ENCODE data around the gene NUCB1. TPM values are rescaled to one million over a fixed set of nuclear protein-coding genes. Genes with fewer than 3 reads are reported as not detected.
"Not testable (repeated sequence)": the region's sequence is repeated elsewhere in the genome, so short reads cannot be mapped to it uniquely, and the experiment has no call there.

NUCB1 gene
- total RNA-seq, 1 donor: 300 TPM

- Histone ChIP-seq H3K36me3 (ENCODE audit: insufficient read depth, low read length) (peaks cover 42% of the 10 kb centered on the region), H3K9me3 (ENCODE audit: low read depth, low read length) (no peaks in the 10 kb centered on the region), H3K79me2 (ENCODE audit: insufficient read depth, low read length) (peaks cover 42% of the 10 kb centered on the region), H3K4me1 (ENCODE audit: insufficient read depth, low read length) (peaks cover 31% of the 10 kb centered on the region), H3K27ac (ENCODE audit: low read depth, low read length) (peak overlapping the region; percentile 99), H3K27me3 (ENCODE audit: insufficient read depth, low read length) (no peaks in the 10 kb centered on the region), H2AFZ (ENCODE audit: low read length) (no peak overlapping the region), H3K4me2 (ENCODE audit: insufficient read depth, low read length) (peak overlapping the region; percentile 100), H4K20me1 (ENCODE audit: insufficient read depth, low read length) (peaks cover 44% of the 10 kb centered on the region), H3K4me3 (ENCODE audit: insufficient read depth, low read length) (peak overlapping the region; percentile 90)
- DNase-seq (ENCODE audit: insufficient read length, low spot score, missing footprints): peak; percentile 95
- TF ChIP-seq CTCF (IDR thresholded peaks at IDR 0.05; ENCODE audit: extremely low read depth, low read depth, low read length): no peak
Observed at GRCh38 chr19:48872884-48873475, 27.1 kb upstream of the NUCB1 start.

- H3K79me2 ChIP-seq (ENCODE audit: insufficient read depth, low read length): peaks cover 43% of the 10 kb centered on the region
- peak; percentile 76 for DNase-seq (ENCODE audit: insufficient read length, low spot score, missing footprints)
- peaks cover 51% of the 10 kb centered on the region for H4K20me1 ChIP-seq (ENCODE audit: insufficient read depth, low read length)
- H3K9me3 ChIP-seq (ENCODE audit: low read depth, low read length): no peaks in the 10 kb centered on the region
- H3K27me3 ChIP-seq (ENCODE audit: insufficient read depth, low read length): no peaks in the 10 kb centered on the region
- H3K4me3 ChIP-seq (ENCODE audit: insufficient read depth, low read length): peak overlapping the region; percentile 90
- H3K27ac ChIP-seq (ENCODE audit: low read depth, low read length): peak overlapping the region; percentile 99
- no peak for TF ChIP-seq CTCF (IDR thresholded peaks at IDR 0.05; ENCODE audit: extremely low read depth, low read depth, low read length)
- H2AFZ ChIP-seq (ENCODE audit: low read length): no peak overlapping the region
- peaks cover 30% of the 10 kb centered on the region for H3K4me1 ChIP-seq (ENCODE audit: insufficient read depth, low read length)
- peaks cover 44% of the 10 kb centered on the region for H3K36me3 ChIP-seq (ENCODE audit: insufficient read depth, low read length)
- peak overlapping the region; percentile 100 for H3K4me2 ChIP-seq (ENCODE audit: insufficient read depth, low read length)
Observed at GRCh38 chr19:48873476-48874302, 26.4 kb upstream of the NUCB1 start.

GRCh38 chr19:48874303-48875135 lies 25.6 kb upstream of the NUCB1 start:
- DNase-seq (ENCODE audit: insufficient read length, low spot score, missing footprints): peak; percentile 60
- Histone ChIP-seq H2AFZ (ENCODE audit: low read length) (no peak overlapping the region), H3K27ac (ENCODE audit: low read depth, low read length) (peak overlapping the region; percentile 99), H3K4me1 (ENCODE audit: insufficient read depth, low read length) (peaks cover 28% of the 10 kb centered on the region), H3K4me3 (ENCODE audit: insufficient read depth, low read length) (peak overlapping the region; percentile 90), H3K27me3 (ENCODE audit: insufficient read depth, low read length) (no peaks in the 10 kb centered on the region), H3K9me3 (ENCODE audit: low read depth, low read length) (no peaks in the 10 kb centered on the region), H3K79me2 (ENCODE audit: insufficient read depth, low read length) (peaks cover 43% of the 10 kb centered on the region), H3K36me3 (ENCODE audit: insufficient read depth, low read length) (peaks cover 46% of the 10 kb centered on the region), H3K4me2 (ENCODE audit: insufficient read depth, low read length) (peak overlapping the region; percentile 100), H4K20me1 (ENCODE audit: insufficient read depth, low read length) (peaks cover 52% of the 10 kb centered on the region)
- no peak for TF ChIP-seq CTCF (IDR thresholded peaks at IDR 0.05; ENCODE audit: extremely low read depth, low read depth, low read length)

GRCh38 chr19:48876043-48876981 lies 23.8 kb upstream of the NUCB1 start:
- Histone ChIP-seq H3K27ac (ENCODE audit: low read depth, low read length) (peak overlapping the region; percentile 99), H3K4me1 (ENCODE audit: insufficient read depth, low read length) (peaks cover 28% of the 10 kb centered on the region), H3K4me2 (ENCODE audit: insufficient read depth, low read length) (peak overlapping the region; percentile 100), H4K20me1 (ENCODE audit: insufficient read depth, low read length) (peaks cover 52% of the 10 kb centered on the region), H3K4me3 (ENCODE audit: insufficient read depth, low read length) (peak overlapping the region; percentile 90), H3K79me2 (ENCODE audit: insufficient read depth, low read length) (peaks cover 43% of the 10 kb centered on the region), H3K36me3 (ENCODE audit: insufficient read depth, low read length) (peaks cover 46% of the 10 kb centered on the region)
- not testable (repeated sequence) for H3K9me3 ChIP-seq (ENCODE audit: low read depth, low read length); DNase-seq (ENCODE audit: insufficient read length, low spot score, missing footprints); H3K27me3 ChIP-seq (ENCODE audit: insufficient read depth, low read length); H2AFZ ChIP-seq (ENCODE audit: low read length)

Measured in osteoblast (primary cell).